Nephron (organoid): ENCODE results near the gene UBXN4.
"Not testable (repeated sequence)": the region's sequence is repeated elsewhere in the genome, so short reads cannot be mapped to it uniquely, and the experiment has no call there.

Experiments
- H3K27ac Mint-ChIP-seq, 3 experiments: 2 replicates each; pipeline ENCODE4 v1.8.0; 2020; ENCODE audit warnings: mixed read lengths in 3 of 3, mild to moderate bottlenecking in 2 of 3, moderate library complexity in 1 of 3
- H3K27me3 Mint-ChIP-seq: 2 replicates; pipeline ENCODE4 v1.8.0; 2021; ENCODE audit warnings: low read depth, mild to moderate bottlenecking, moderate library complexity, mixed read lengths
- H3K36me3 Mint-ChIP-seq: 2 replicates; pipeline ENCODE4 v1.8.0; 2020; ENCODE audit warnings: low read depth, mixed read lengths
- H3K4me1 Mint-ChIP-seq: 2 replicates; pipeline ENCODE4 v1.8.0; 2020; ENCODE audit warnings: mixed read lengths
- H3K4me3 Mint-ChIP-seq, 3 experiments: 2 replicates each; pipeline ENCODE4 v1.8.0; 2020; ENCODE audit warnings: mild to moderate bottlenecking in 3 of 3, mixed read lengths in 3 of 3, moderate library complexity in 2 of 3
- H3K9me3 Mint-ChIP-seq: 2 replicates; pipeline ENCODE4 v1.8.0; 2020; ENCODE audit warnings: mixed read lengths
- CTCF ChIP-seq, 3 experiments: fragments of 200-600 bp; sonication (generic); IDR thresholded peaks; one replicate each; pipeline ENCODE4 v1.5.0; 2021; ENCODE audit warnings: antibody characterized with exemption in 3 of 3; ENCODE audit not compliant: unreplicated experiment in 3 of 3

UBXN4 gene

GRCh38 chr2:135800513-135801460, 59.1 kb downstream of the UBXN4 start:
- Mint-ChIP-seq H3K9me3 (peaks cover 6% of the 10 kb centered on the region), H3K4me1 (no peaks in the 10 kb centered on the region)

GRCh38 chr2:135802350-135802749, 60.7 kb downstream of the UBXN4 start:
- no peak overlapping the region for H3K27ac Mint-ChIP-seq
- no peak overlapping the region for H3K4me3 Mint-ChIP-seq
- no peak for TF ChIP-seq CTCF (IDR thresholded peaks at IDR 0.05; ENCODE audit: unreplicated experiment in 3 of 3)
- no peaks in the 10 kb centered on the region for H3K36me3 Mint-ChIP-seq
- no peaks in the 10 kb centered on the region for H3K4me1 Mint-ChIP-seq
- no peaks in the 10 kb centered on the region for H3K27me3 Mint-ChIP-seq
- H3K9me3 Mint-ChIP-seq: peaks cover 6% of the 10 kb centered on the region

More at GRCh38 chr2:135800513-135801460, 59.1 kb downstream of the UBXN4 start:
- H3K4me3 Mint-ChIP-seq: no peak overlapping the region
- H3K36me3 Mint-ChIP-seq: no peaks in the 10 kb centered on the region
- no peak overlapping the region for H3K27ac Mint-ChIP-seq
- no peaks in the 10 kb centered on the region for H3K27me3 Mint-ChIP-seq
- TF ChIP-seq CTCF (IDR thresholded peaks at IDR 0.05; ENCODE audit: unreplicated experiment in 3 of 3): no peak

GRCh38 chr2:135803278-135803677, 61.6 kb downstream of the UBXN4 start:
- no peaks in the 10 kb centered on the region for H3K4me1 Mint-ChIP-seq
- no peak overlapping the region for H3K4me3 Mint-ChIP-seq
- TF ChIP-seq CTCF (IDR thresholded peaks at IDR 0.05; ENCODE audit: unreplicated experiment in 3 of 3): no peak
- H3K27me3 Mint-ChIP-seq: no peaks in the 10 kb centered on the region
- peaks cover 6% of the 10 kb centered on the region for H3K9me3 Mint-ChIP-seq
- H3K36me3 Mint-ChIP-seq: no peaks in the 10 kb centered on the region
- H3K27ac Mint-ChIP-seq: no peak overlapping the region

- H3K4me3 Mint-ChIP-seq, H3K27me3 Mint-ChIP-seq, H3K9me3 Mint-ChIP-seq: not testable (repeated sequence)
Observed at GRCh38 chr2:135807874-135808273, 66.2 kb downstream of the UBXN4 start.

GRCh38 chr2:135812907-135813511, 71.4 kb downstream of the UBXN4 start:
- H3K4me1 Mint-ChIP-seq: no peaks in the 10 kb centered on the region
- H3K9me3 Mint-ChIP-seq: peaks cover 5% of the 10 kb centered on the region
- H3K4me3 Mint-ChIP-seq: no peak overlapping the region
- no peaks in the 10 kb centered on the region for H3K36me3 Mint-ChIP-seq
- no peaks in the 10 kb centered on the region for H3K27me3 Mint-ChIP-seq
- H3K27ac Mint-ChIP-seq: no peak overlapping the region
- no peak for TF ChIP-seq CTCF (IDR thresholded peaks at IDR 0.05; ENCODE audit: unreplicated experiment in 3 of 3)

More at GRCh38 chr2:135807874-135808273, 66.2 kb downstream of the UBXN4 start:
- not testable (repeated sequence) for H3K4me1 Mint-ChIP-seq, H3K36me3 Mint-ChIP-seq, H3K27ac Mint-ChIP-seq

GRCh38 chr2:135815269-135815668, 73.6 kb downstream of the UBXN4 start:
- no peak for TF ChIP-seq CTCF (IDR thresholded peaks at IDR 0.05; ENCODE audit: unreplicated experiment in 3 of 3)
- Mint-ChIP-seq H3K27me3 (no peaks in the 10 kb centered on the region), H3K4me3 (no peak overlapping the region), H3K36me3 (no peaks in the 10 kb centered on the region), H3K27ac (no peak overlapping the region), H3K9me3 (peaks cover 5% of the 10 kb centered on the region), H3K4me1 (no peaks in the 10 kb centered on the region)
